Keratinocyte (primary cell): Measurements from ENCODE around the gene CALHM5.

ENCODE experiments used
- CTCF ChIP-seq, 3 experiments: IDR thresholded peaks in 1 of 3; conservative IDR thresholded peaks in 1 of 3; optimal IDR thresholded peaks in 1 of 3; 2 replicates in 2 of 3; 3 replicates in 1 of 3; pipeline versions ENCODE3 to v1.5.1; 2011; ENCODE audit warnings: low read length in 3 of 3, mild to moderate bottlenecking in 3 of 3, moderate library complexity in 2 of 3, control low read depth in 1 of 3, inconsistent platforms in 1 of 3; ENCODE audit not compliant: insufficient read depth in 2 of 3; ENCODE audit errors: extremely low read depth in 1 of 3
- EZH2 ChIP-seq: IDR thresholded peaks from one replicate; pipeline ENCODE4 v1.6.1; 2012; ENCODE audit warnings: inconsistent platforms, mild to moderate bottlenecking, low read length, moderate library complexity

- TF ChIP-seq CTCF (optimal IDR thresholded peaks at IDR 0.05 in 1 of 3, IDR thresholded peaks at IDR 0.05 in 1 of 3, conservative IDR thresholded peaks at IDR 0.05 in 1 of 3; ENCODE audit: extremely low read depth in 1 of 3, insufficient read depth in 2 of 3, low read length in 3 of 3) (no peak), EZH2 (no peak)
These were observed 52.9 kb downstream of the CALHM5 start for GRCh38 chr6:116564311-116564710.
